Spleen (tissue), 11 donors: ENCODE data around the gene EML3. TPM values are rescaled to one million over a fixed set of nuclear protein-coding genes. Genes with fewer than 3 reads are reported as not detected.
"Not testable (repeated sequence)": the region's sequence is repeated elsewhere in the genome, so short reads cannot be mapped to it uniquely, and the experiment has no call there.

Experiments used
- DNase-seq: peaks from one replicate; pipeline ENCODE4 v3.0.0-alpha.2; 2020
- H3K27ac ChIP-seq, 8 donors: fragments of 200-600 bp; sonication (generic) in 7 of 8; 1 replicate in 4 of 8; 2 replicates in 4 of 8; pipeline versions ENCODE4 v1.5.0 to v1.8.0; 2016 to 2021; ENCODE audit warnings: inconsistent platforms in 4 of 8, mild to moderate bottlenecking in 4 of 8, moderate library complexity in 1 of 8
- H3K27me3 ChIP-seq, 7 donors: fragments of 200-600 bp; sonication (generic) in 6 of 7; replicated peaks in 1 of 7; 1 replicate in 4 of 7; 2 replicates in 3 of 7; pipeline versions ENCODE4 v1.5.0 to v1.8.0; 2016 to 2021; ENCODE audit warnings: inconsistent platforms in 3 of 7, mild to moderate bottlenecking in 1 of 7
- H3K36me3 ChIP-seq, 6 donors: fragments of 200-600 bp; sonication (generic) in 5 of 6; 1 replicate in 4 of 6; 2 replicates in 2 of 6; pipeline versions ENCODE4 v1.5.0 to v1.8.0; 2016 to 2021; ENCODE audit warnings: inconsistent platforms in 2 of 6
- H3K4me1 ChIP-seq, 6 donors: fragments of 200-600 bp; sonication (generic) in 5 of 6; 1 replicate in 3 of 6; 2 replicates in 3 of 6; pipeline versions ENCODE4 v1.5.0 to v1.8.0; 2016 to 2021; ENCODE audit warnings: inconsistent platforms in 3 of 6
- H3K4me3 ChIP-seq, 8 donors: fragments of 200-600 bp; sonication (generic) in 7 of 8; 1 replicate in 4 of 8; 2 replicates in 4 of 8; pipeline versions ENCODE4 v1.5.0 to v1.8.0; 2016 to 2021; ENCODE audit warnings: inconsistent platforms in 4 of 8, mild to moderate bottlenecking in 4 of 8, moderate library complexity in 2 of 8
- H3K9me3 ChIP-seq, 8 donors: fragments of 200-600 bp; sonication (generic) in 7 of 8; 1 replicate in 4 of 8; 2 replicates in 4 of 8; pipeline versions ENCODE4 v1.5.0 to v1.8.0; 2016 to 2021; ENCODE audit warnings: inconsistent platforms in 4 of 8
- POLR2A ChIP-seq, 3 donors: fragments of 450-650 bp; IDR thresholded peaks; one replicate each; pipeline ENCODE4 v1.5.1; 2017; ENCODE audit warnings: antibody characterized with exemption in 3 of 3, mild to moderate bottlenecking in 1 of 3
- POLR2AphosphoS5 ChIP-seq, 3 donors: sonication (generic); formaldehyde crosslinking; IDR thresholded peaks; one replicate each; pipeline ENCODE4 v1.5.1; 2017; ENCODE audit warnings: antibody characterized with exemption in 3 of 3
- WGBS, 5 donors: extraction: QIAGEN DNeasy Blood & Tissue Kit in 3 of 5; methylation state at CpG; one replicate each; pipeline versions ENCODE4 v1.1.5 to v1.1.7; 2013 to 2018; 5-methylcytosine and 5-hydroxymethylcytosine counted together
- intact Hi-C: fragments of 100-400 bp; cut with DNase I; formaldehyde crosslinking; loops from one replicate; pipeline ENCODE4 v1.15.0; 2023; ENCODE audit warnings: low total_unique reads
- polyA plus RNA-seq, 3 donors: library from polyadenylated mRNA; stranded (reverse); fragments of 200-250 nt; gene quantifications; one replicate each; pipeline ENCODE4 v1.2.1, GENCODE V29; 2013
- total RNA-seq, 7 donors: library from RNA; depleted of rRNA in 3 of 7; stranded (reverse); fragments of >200 nt in 3 of 7; fragmentation: NEBNext Ultra II Directional in 4 of 7; extraction: Animal tissue kit (Norgen Biotek cat#: 25700) in 4 of 7; gene quantifications; one replicate each; pipeline versions ENCODE4 v1.1.0 to v1.2.1, GENCODE V29; 2016 to 2021
- TF ChIP-seq, protein P1 (sequence below), 11 experiments: fragments of 200-600 bp in 7 of 11; fragments of 450-650 bp in 4 of 11; sonication (generic) in 4 of 11; IDR thresholded peaks in 8 of 11; conservative IDR thresholded peaks in 3 of 11; 1 replicate in 7 of 11; 2 replicates in 4 of 11; pipeline versions ENCODE4 v1.4.0 to v1.8.0; 2016 to 2021; ENCODE audit warnings: antibody characterized with exemption in 11 of 11, inconsistent platforms in 4 of 11, mild to moderate bottlenecking in 1 of 11
- donor health status: healthy with polysubstance abuse.
- donor health status: DM: no; HTN: no; CAD: no; lungs with moderate emphysema.
- donor health status: DM: no; HTN: no; CAD: no.
- donor health status: Bipolar disorder and iron deficiency.
- donor health status: healthy.
- donor health status: DM: no; HTN: no; CAD: no.
- donor health status: DM: yes; HTN: yes; CAD: no.

Gene EML3
- total and polyA plus RNA-seq, 10 donors: 46.7 to 159 (median 112) TPM

DNA sequence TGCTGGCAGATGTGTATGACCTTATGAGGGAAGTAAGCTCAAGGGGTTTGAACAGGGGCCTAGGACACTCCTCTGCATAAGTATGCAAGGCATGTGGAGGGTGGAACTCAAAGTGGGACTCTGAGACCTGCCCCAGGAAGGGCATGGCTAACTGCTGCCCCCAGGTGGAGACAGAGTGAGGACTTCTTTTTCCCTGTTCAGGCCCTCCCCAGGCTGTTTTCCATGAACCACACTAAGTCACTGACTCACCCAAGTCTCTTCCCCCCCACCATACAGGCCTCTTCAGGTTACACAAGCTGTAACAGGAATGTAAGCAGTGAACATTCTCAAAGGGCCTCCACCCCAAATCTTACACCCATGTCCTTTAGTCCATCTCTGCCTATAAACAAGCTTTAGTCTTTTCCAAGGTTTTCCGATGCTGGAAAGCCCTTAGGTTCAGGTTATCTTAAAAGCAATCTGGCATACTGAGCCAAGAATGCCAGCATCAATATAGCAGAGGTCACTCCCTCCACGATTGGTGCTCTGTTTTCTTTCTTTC is 51.9 kb downstream of the EML3 start:
- WGBS, 5 donors: 56 to 86% (median 72%) methylated on average over 2 of the region's 2 CpGs
- intact Hi-C loops: loop anchor here (5.0 kb wide), 1 partner anchor 138 kb away; no protein-coding TSS in a partner anchor

GRCh38 chr11:62559626-62560025 is 52.9 kb downstream of the EML3 start:
- peaks cover 0 to 75% (median 59%) of the 10 kb centered on the region in 6 donors for H3K36me3 ChIP-seq
- H3K4me1 ChIP-seq: peaks cover 41 to 84% (median 52%) of the 10 kb centered on the region in 6 donors
- intact Hi-C loops: loop anchor here (5.0 kb wide), 1 partner anchor 137 kb away; no protein-coding TSS in a partner anchor
- H3K27me3 ChIP-seq, H3K4me3 ChIP-seq, H3K9me3 ChIP-seq: not testable (repeated sequence)
- peak; percentile 59 for DNase-seq
- peak overlapping the region in 5 of 8 donors; percentile 20 to 95 (median 84) for H3K27ac ChIP-seq
- WGBS, 5 donors: 77 to 91% (median 86%) methylated on average over 5 of the region's 5 CpGs

More for the DNA sequence above, 51.9 kb downstream of the EML3 start:
- Histone ChIP-seq H3K27me3 (no peaks in the 10 kb centered on the region), H3K4me3 (no peak overlapping the region), H3K4me1 (peaks cover 31 to 81% (median 45%) of the 10 kb centered on the region in 6 donors), H3K36me3 (peaks cover 0 to 85% (median 69%) of the 10 kb centered on the region in 6 donors), H3K27ac (peak overlapping the region in 6 of 8 donors; percentile 24 to 95 (median 32)), H3K9me3 (no peaks in the 10 kb centered on the region)
- TF ChIP-seq POLR2A (IDR thresholded peaks at IDR 0.05): no peak
- peak in 1 of 3 donors; percentile 42 for TF ChIP-seq POLR2AphosphoS5 (IDR thresholded peaks at IDR 0.05)
- TF ChIP-seq, protein P1, sequence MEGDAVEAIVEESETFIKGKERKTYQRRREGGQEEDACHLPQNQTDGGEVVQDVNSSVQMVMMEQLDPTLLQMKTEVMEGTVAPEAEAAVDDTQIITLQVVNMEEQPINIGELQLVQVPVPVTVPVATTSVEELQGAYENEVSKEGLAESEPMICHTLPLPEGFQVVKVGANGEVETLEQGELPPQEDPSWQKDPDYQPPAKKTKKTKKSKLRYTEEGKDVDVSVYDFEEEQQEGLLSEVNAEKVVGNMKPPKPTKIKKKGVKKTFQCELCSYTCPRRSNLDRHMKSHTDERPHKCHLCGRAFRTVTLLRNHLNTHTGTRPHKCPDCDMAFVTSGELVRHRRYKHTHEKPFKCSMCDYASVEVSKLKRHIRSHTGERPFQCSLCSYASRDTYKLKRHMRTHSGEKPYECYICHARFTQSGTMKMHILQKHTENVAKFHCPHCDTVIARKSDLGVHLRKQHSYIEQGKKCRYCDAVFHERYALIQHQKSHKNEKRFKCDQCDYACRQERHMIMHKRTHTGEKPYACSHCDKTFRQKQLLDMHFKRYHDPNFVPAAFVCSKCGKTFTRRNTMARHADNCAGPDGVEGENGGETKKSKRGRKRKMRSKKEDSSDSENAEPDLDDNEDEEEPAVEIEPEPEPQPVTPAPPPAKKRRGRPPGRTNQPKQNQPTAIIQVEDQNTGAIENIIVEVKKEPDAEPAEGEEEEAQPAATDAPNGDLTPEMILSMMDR (IDR thresholded peaks at IDR 0.05 in 8 of 11, conservative IDR thresholded peaks at IDR 0.05 in 3 of 11): peak in 10 of 11 experiments; percentile 40 to 83 (median 69)
- peak; percentile 83 for DNase-seq

- DNase-seq: peak; percentile 2
- no peak for TF ChIP-seq POLR2A (IDR thresholded peaks at IDR 0.05)
- TF ChIP-seq, protein P1 (IDR thresholded peaks at IDR 0.05 in 8 of 11, conservative IDR thresholded peaks at IDR 0.05 in 3 of 11): no peak
- no peak for TF ChIP-seq POLR2AphosphoS5 (IDR thresholded peaks at IDR 0.05)
- no peaks in the 10 kb centered on the region for H3K27me3 ChIP-seq
- no peak overlapping the region for H3K4me3 ChIP-seq
- peaks cover 45 to 88% (median 57%) of the 10 kb centered on the region in 6 donors for H3K4me1 ChIP-seq
- WGBS, 5 donors: 79 to 84% (median 81%) methylated on average over 8 of the region's 8 CpGs
- H3K9me3 ChIP-seq: no peaks in the 10 kb centered on the region
- H3K36me3 ChIP-seq: peaks cover 0 to 71% (median 56%) of the 10 kb centered on the region in 6 donors
- peak overlapping the region in 5 of 8 donors; percentile 20 to 95 (median 84) for H3K27ac ChIP-seq
- intact Hi-C loops: no loop called here
These were observed 53.4 kb downstream of the EML3 start for GRCh38 chr11:62559204-62559603.

DNA sequence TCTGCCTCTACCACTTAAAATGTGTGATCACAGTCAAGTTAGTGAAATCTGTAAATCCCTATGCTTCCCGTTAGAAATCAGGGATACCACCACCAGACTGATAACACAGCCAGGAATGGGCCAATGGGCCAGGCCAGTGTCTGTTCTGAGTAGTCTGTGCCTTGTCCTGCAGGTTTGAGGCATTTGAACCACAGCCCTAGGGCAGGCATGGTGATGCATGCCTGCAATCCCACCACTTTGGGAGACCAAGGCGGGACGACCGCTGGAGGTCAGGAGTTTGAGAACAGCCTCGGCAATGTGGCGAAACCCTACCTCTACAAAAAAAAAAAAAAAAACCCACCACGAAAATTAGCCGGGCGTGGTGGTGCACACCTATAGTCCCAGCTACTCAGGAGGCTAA is 53.9 kb downstream of the EML3 start:
- intact Hi-C loops: no loop called here
- no peak for TF ChIP-seq POLR2A (IDR thresholded peaks at IDR 0.05)
- TF ChIP-seq, protein P1 (IDR thresholded peaks at IDR 0.05 in 8 of 11, conservative IDR thresholded peaks at IDR 0.05 in 3 of 11): no peak
- no peak for TF ChIP-seq POLR2AphosphoS5 (IDR thresholded peaks at IDR 0.05)
- no peaks in the 10 kb centered on the region for H3K27me3 ChIP-seq
- H3K4me1 ChIP-seq: peaks cover 51 to 90% (median 62%) of the 10 kb centered on the region in 6 donors
- H3K27ac ChIP-seq: peak overlapping the region in 7 of 8 donors; percentile 29 to 95 (median 88)
- no peak overlapping the region for H3K4me3 ChIP-seq
- WGBS, 5 donors: 83 to 94% (median 89%) methylated on average over 8 to 9 of the region's 9 CpGs
- no peaks in the 10 kb centered on the region for H3K9me3 ChIP-seq
- peak; percentile 71 for DNase-seq
- peaks cover 0 to 65% (median 51%) of the 10 kb centered on the region in 6 donors for H3K36me3 ChIP-seq
